Stomach (tissue), 9 donors: ENCODE results near the gene MAPKAPK5. TPM values are rescaled to one million over a fixed set of nuclear protein-coding genes. Genes with fewer than 3 reads are reported as not detected.
"Not testable (repeated sequence)": the region's sequence is repeated elsewhere in the genome, so short reads cannot be mapped to it uniquely, and the experiment has no call there.

Experiments
- DNase-seq, 2 donors: peaks; one replicate each; pipeline versions ENCODE4 v3.0.0 to v3.0.0-alpha.2; 2013 to 2019
- H3K27ac ChIP-seq, 5 donors: fragments of 200-600 bp in 4 of 5; sonication (generic) in 4 of 5; one replicate each; pipeline ENCODE4 v1.5.1; 2013 to 2019; ENCODE audit warnings: mild to moderate bottlenecking in 1 of 5, moderate library complexity in 1 of 5
- H3K27me3 ChIP-seq, 3 donors: fragments of 200-600 bp; sonication (generic); one replicate each; pipeline ENCODE4 v1.5.1; 2017 to 2019; ENCODE audit warnings: mixed run types in 1 of 3
- H3K36me3 ChIP-seq, 4 donors: fragments of 200-600 bp; sonication (generic); 1 replicate in 3 of 4; 2 replicates in 1 of 4; pipeline ENCODE4 v1.5.1; 2016 to 2019
- H3K4me1 ChIP-seq, 4 donors: fragments of 200-600 bp; sonication (generic); one replicate each; pipeline ENCODE4 v1.5.1; 2016 to 2019
- H3K4me3 ChIP-seq, 4 donors: fragments of 200-600 bp; sonication (generic) in 3 of 4; one replicate each; pipeline ENCODE4 v1.5.1; 2016 to 2019; ENCODE audit warnings: mild to moderate bottlenecking in 1 of 4
- H3K9me3 ChIP-seq, 4 donors: fragments of 200-600 bp; sonication (generic); one replicate each; pipeline ENCODE4 v1.5.1; 2016 to 2019
- CTCF ChIP-seq, 7 experiments: fragments of 450-650 bp in 4 of 7; fragments of 200-600 bp in 3 of 7; sonication (generic) in 3 of 7; IDR thresholded peaks; one replicate each; pipeline ENCODE4 v1.5.1; 2016 to 2019; ENCODE audit warnings: antibody characterized with exemption in 7 of 7, control low read depth in 2 of 7, mild to moderate bottlenecking in 1 of 7
- EP300 ChIP-seq: sonication (generic); formaldehyde crosslinking; IDR thresholded peaks from one replicate; pipeline ENCODE4 v1.6.1; 2017; ENCODE audit warnings: antibody characterized with exemption
- POLR2A ChIP-seq, 4 donors: fragments of 450-650 bp; IDR thresholded peaks; one replicate each; pipeline ENCODE4 v1.6.1; 2016; ENCODE audit warnings: antibody characterized with exemption in 4 of 4, control low read depth in 2 of 4, mild to moderate bottlenecking in 1 of 4, moderate library complexity in 1 of 4
- POLR2AphosphoS5 ChIP-seq, 3 donors: sonication (generic); formaldehyde crosslinking; IDR thresholded peaks; one replicate each; pipeline ENCODE4 v1.6.1; 2016; ENCODE audit warnings: antibody characterized with exemption in 3 of 3
- WGBS, 5 donors: extraction: QIAGEN DNeasy Blood & Tissue Kit in 3 of 5; methylation state at CpG; one replicate each; pipeline versions ENCODE4 v1.1.5 to v1.1.7; 2013 to 2018; 5-methylcytosine and 5-hydroxymethylcytosine counted together
- intact Hi-C: fragments of 100-400 bp; cut with DNase I; formaldehyde crosslinking; loops from one replicate; pipeline ENCODE4 v1.15.1; 2023; ENCODE audit warnings: low total_unique reads
- polyA plus RNA-seq, 3 donors: library from polyadenylated mRNA; stranded (reverse); fragments of 200-250 nt; gene quantifications; one replicate each; pipeline ENCODE4 v1.2.3, GENCODE V29; 2013
- total RNA-seq, 5 donors: library from RNA; depleted of rRNA; stranded (reverse); fragments of >200 nt; gene quantifications; one replicate each; pipeline versions ENCODE4 v1.1.0 to v1.2.3, GENCODE V29; 2014 to 2016
- donor health status: healthy with polysubstance abuse.
- donor health status: Bipolar disorder and iron deficiency.
- donor health status: healthy.

MAPKAPK5 gene
- total and polyA plus RNA-seq, 8 donors: 15.1 to 124 (median 50.7) TPM

- Histone ChIP-seq H3K27me3 (no peaks in the 10 kb centered on the region), H3K27ac (no peak overlapping the region), H3K9me3 (no peaks in the 10 kb centered on the region), H3K4me1 (peaks cover 0 to 14% (median 2%) of the 10 kb centered on the region in 4 donors), H3K36me3 (peaks cover 35 to 46% (median 45%) of the 10 kb centered on the region in 4 donors), H3K4me3 (no peak overlapping the region)
- 14 to 21% (median 18%) methylated on average over 13 of the region's 13 CpGs for WGBS, 5 donors
- intact Hi-C loops: no loop called here
- TF ChIP-seq CTCF (IDR thresholded peaks at IDR 0.05) (peak in 5 of 7 experiments; percentile 70 to 87 (median 75)), POLR2AphosphoS5 (IDR thresholded peaks at IDR 0.05) (peak; percentile 9 to 76 (median 19)), POLR2A (IDR thresholded peaks at IDR 0.05) (no peak), EP300 (no peak)
- DNase-seq: peak; percentile 84 to 94
Measured at GRCh38 chr12:111812881-111813741, 28.9 kb upstream of the MAPKAPK5 start.

DNA sequence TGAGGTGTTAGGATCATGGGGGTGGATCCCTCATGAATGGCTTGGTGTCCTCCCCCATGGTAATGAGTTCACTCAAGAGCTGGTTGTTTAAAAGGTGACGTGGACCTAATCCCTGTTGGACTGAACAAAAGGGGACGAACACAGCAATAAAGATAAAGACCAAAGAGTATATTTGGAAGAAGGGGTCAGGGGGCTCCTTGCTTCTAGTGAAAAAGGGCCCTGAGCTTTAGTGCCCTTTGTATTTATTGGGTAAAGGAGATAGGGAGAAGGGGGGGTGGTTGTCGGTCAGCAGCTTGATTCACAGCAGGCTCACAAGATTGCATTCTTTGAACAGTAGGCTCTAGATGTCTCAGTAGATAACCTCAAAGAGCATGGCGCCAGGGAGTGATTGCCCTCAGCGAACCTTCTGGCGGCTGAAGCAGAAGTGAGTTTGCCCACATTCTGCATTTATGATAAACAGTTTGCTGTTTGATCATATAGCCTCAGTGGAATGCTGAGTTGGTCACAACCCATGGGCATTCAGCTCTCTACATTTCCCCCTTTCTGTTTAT is 25.9 kb upstream of the MAPKAPK5 start:
- intact Hi-C loops: no loop called here
- no peak overlapping the region for H3K4me3 ChIP-seq
- no peak overlapping the region for H3K27ac ChIP-seq
- WGBS, 5 donors: 43 to 65% (median 52%) methylated on average over 6 of the region's 6 CpGs
- H3K9me3 ChIP-seq: no peaks in the 10 kb centered on the region
- no peak for TF ChIP-seq POLR2A (IDR thresholded peaks at IDR 0.05)
- TF ChIP-seq CTCF (IDR thresholded peaks at IDR 0.05): no peak
- no peak for TF ChIP-seq POLR2AphosphoS5 (IDR thresholded peaks at IDR 0.05)
- no peak for TF ChIP-seq EP300
- peaks cover 7 to 16% (median 15%) of the 10 kb centered on the region in 4 donors for H3K36me3 ChIP-seq
- H3K27me3 ChIP-seq: no peaks in the 10 kb centered on the region
- no peak for DNase-seq
- H3K4me1 ChIP-seq: peaks cover 0 to 24% (median 8%) of the 10 kb centered on the region in 4 donors

GRCh38 chr12:111816898-111817297 is 25.1 kb upstream of the MAPKAPK5 start:
- H3K4me3 ChIP-seq, H3K27me3 ChIP-seq, H3K27ac ChIP-seq, intact Hi-C loops, H3K9me3 ChIP-seq, DNase-seq, H3K36me3 ChIP-seq: not testable (repeated sequence)
- 73 to 91% (median 88%) methylated on average over 3 of the region's 3 CpGs for WGBS, 5 donors
- peaks cover 0 to 24% (median 8%) of the 10 kb centered on the region in 4 donors for H3K4me1 ChIP-seq

- peaks cover 0 to 17% (median 8%) of the 10 kb centered on the region in 4 donors for H3K4me1 ChIP-seq
- intact Hi-C loops: no loop called here
- no peak for DNase-seq
- H3K27me3 ChIP-seq: no peaks in the 10 kb centered on the region
- no peaks in the 10 kb centered on the region for H3K9me3 ChIP-seq
- no peak overlapping the region for H3K27ac ChIP-seq
- TF ChIP-seq EP300 (no peak), POLR2AphosphoS5 (IDR thresholded peaks at IDR 0.05) (no peak), POLR2A (IDR thresholded peaks at IDR 0.05) (no peak), CTCF (IDR thresholded peaks at IDR 0.05) (no peak)
- 84 to 91% (median 90%) methylated on average over 8 of the region's 8 CpGs for WGBS, 5 donors
- H3K36me3 ChIP-seq: no peaks in the 10 kb centered on the region
- H3K4me3 ChIP-seq: no peak overlapping the region
Measured at GRCh38 chr12:111818340-111818739, 23.7 kb upstream of the MAPKAPK5 start.
